Tibial nerve (tissue), 4 donors: Measurements from ENCODE around the gene GALK1. TPM values are rescaled to one million over a fixed set of nuclear protein-coding genes. Genes with fewer than 3 reads are reported as not detected.

Experiments used
- DNase-seq, 2 donors: peaks; one replicate each; pipeline ENCODE4 v3.0.0-alpha.2; 2019; ENCODE audit warnings: low spot score in 2 of 2
- H3K27ac ChIP-seq, 4 donors: fragments of 200-600 bp; sonication (generic) in 3 of 4; one replicate each; pipeline ENCODE4 v1.5.1; 2017 to 2019; ENCODE audit warnings: mild to moderate bottlenecking in 1 of 4
- H3K27me3 ChIP-seq, 2 donors: fragments of 200-600 bp; sonication (generic) in 1 of 2; one replicate each; pipeline versions ENCODE4 v1.5.1 to v1.6.0; 2017 to 2019
- H3K36me3 ChIP-seq, 3 donors: fragments of 200-600 bp; sonication (generic); one replicate each; pipeline ENCODE4 v1.5.1; 2018 to 2019
- H3K4me1 ChIP-seq, 4 donors: fragments of 200-600 bp; sonication (generic) in 3 of 4; one replicate each; pipeline ENCODE4 v1.5.1; 2017 to 2019
- H3K4me3 ChIP-seq, 4 donors: fragments of 200-600 bp; sonication (generic) in 3 of 4; one replicate each; pipeline ENCODE4 v1.5.1; 2017 to 2019; ENCODE audit warnings: mild to moderate bottlenecking in 1 of 4, moderate library complexity in 1 of 4
- H3K9me3 ChIP-seq, 4 donors: fragments of 200-600 bp; sonication (generic) in 3 of 4; one replicate each; pipeline ENCODE4 v1.5.1; 2017 to 2019
- EP300 ChIP-seq, 2 donors: sonication (generic); formaldehyde crosslinking; IDR thresholded peaks; one replicate each; pipeline ENCODE4 v1.6.1; 2017; ENCODE audit warnings: antibody characterized with exemption in 2 of 2, mild to moderate bottlenecking in 1 of 2
- POLR2A ChIP-seq, 2 donors: fragments of 450-650 bp; IDR thresholded peaks; one replicate each; pipeline ENCODE4 v1.6.1; 2017; ENCODE audit warnings: antibody characterized with exemption in 2 of 2, mild to moderate bottlenecking in 2 of 2, moderate library complexity in 2 of 2
- WGBS, 2 donors: methylation state at CpG; one replicate each; pipeline ENCODE4 v1.1.5; 2018; 5-methylcytosine and 5-hydroxymethylcytosine counted together
- total RNA-seq, 4 donors: library from RNA; depleted of rRNA; stranded (reverse); fragments of >200 nt; gene quantifications; one replicate each; pipeline ENCODE4 v1.1.0, GENCODE V29; 2016
- TF ChIP-seq, protein P1 (sequence below), 5 experiments: fragments of 200-600 bp in 3 of 5; fragments of 450-650 bp in 2 of 5; sonication (generic) in 3 of 5; IDR thresholded peaks; one replicate each; pipeline ENCODE4 v1.5.1; 2016 to 2019; ENCODE audit warnings: antibody characterized with exemption in 5 of 5, mild to moderate bottlenecking in 3 of 5, moderate library complexity in 2 of 5

The GALK1 gene
- total RNA-seq, result 10 to 100 TPM; 54.5 to 57.5 (median 55.6) TPM

DNA sequence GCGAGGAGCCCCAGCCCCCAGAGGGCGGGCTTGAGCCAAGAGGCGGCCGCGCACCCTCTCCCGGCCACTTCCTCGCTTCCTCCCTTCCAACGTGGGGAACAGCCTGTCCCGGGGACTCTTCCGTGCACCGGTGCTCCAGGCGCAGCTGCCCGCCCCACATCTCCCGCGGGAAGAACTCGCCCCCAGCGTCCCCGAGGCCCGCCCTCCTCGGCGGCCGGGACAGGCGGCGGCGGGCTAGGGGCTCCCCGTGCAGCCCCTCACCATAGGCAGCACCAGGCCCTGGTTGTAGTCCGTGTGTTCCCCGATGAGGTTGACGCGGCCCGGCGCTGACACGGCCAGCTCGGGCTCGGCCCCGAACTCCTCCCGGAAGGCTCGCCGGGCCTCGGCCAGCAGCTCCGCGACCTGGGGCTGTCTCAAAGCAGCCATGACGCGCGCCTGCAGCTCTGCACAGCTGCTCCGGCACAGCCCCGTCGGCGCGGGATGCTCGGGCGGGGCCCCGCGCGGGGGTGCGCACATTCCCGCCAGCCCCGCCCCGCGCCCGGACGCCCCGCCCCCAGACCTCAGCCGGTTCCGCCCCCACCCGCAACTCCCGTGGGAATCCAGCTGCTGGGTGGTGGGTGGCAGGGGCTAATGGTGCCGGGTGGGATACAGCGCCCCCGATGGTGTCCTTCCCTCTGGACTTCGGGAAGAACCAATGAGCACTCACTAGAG is at the start of gene GALK1:
Gene GALK1 (minus strand): TSS at position 482 of the 711 bp plus-strand sequence. CDS start 56 bp downstream, at position 426.
- DNase-seq, result peak; percentile 61 to 66
- 0% methylated on average over 3 to 22 of the region's 71 CpGs for WGBS, 2 donors
- Histone ChIP-seq H3K4me3 (peak within 1 kb of the TSS; percentile 65 to 82 (median 72)), H3K36me3 (peaks cover 0 to 25% (median 0%) of the 10 kb centered on the region in 3 donors), H3K4me1 (peaks cover 0 to 32% (median 16%) of the 10 kb centered on the region in 4 donors), H3K27me3 (no peaks in the 10 kb centered on the region), H3K9me3 (no peaks in the 10 kb centered on the region), H3K27ac (peak within 1 kb of the TSS; percentile 86 to 95 (median 90))
- peak in 1 of 2 donors; percentile 67 for TF ChIP-seq EP300 (IDR thresholded peaks at IDR 0.05)
- TF ChIP-seq, protein P1, sequence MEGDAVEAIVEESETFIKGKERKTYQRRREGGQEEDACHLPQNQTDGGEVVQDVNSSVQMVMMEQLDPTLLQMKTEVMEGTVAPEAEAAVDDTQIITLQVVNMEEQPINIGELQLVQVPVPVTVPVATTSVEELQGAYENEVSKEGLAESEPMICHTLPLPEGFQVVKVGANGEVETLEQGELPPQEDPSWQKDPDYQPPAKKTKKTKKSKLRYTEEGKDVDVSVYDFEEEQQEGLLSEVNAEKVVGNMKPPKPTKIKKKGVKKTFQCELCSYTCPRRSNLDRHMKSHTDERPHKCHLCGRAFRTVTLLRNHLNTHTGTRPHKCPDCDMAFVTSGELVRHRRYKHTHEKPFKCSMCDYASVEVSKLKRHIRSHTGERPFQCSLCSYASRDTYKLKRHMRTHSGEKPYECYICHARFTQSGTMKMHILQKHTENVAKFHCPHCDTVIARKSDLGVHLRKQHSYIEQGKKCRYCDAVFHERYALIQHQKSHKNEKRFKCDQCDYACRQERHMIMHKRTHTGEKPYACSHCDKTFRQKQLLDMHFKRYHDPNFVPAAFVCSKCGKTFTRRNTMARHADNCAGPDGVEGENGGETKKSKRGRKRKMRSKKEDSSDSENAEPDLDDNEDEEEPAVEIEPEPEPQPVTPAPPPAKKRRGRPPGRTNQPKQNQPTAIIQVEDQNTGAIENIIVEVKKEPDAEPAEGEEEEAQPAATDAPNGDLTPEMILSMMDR (IDR thresholded peaks at IDR 0.05), result peak; percentile 12 to 75 (median 63)
- peak in 1 of 2 donors; percentile 57 for TF ChIP-seq POLR2A (IDR thresholded peaks at IDR 0.05)

DNA sequence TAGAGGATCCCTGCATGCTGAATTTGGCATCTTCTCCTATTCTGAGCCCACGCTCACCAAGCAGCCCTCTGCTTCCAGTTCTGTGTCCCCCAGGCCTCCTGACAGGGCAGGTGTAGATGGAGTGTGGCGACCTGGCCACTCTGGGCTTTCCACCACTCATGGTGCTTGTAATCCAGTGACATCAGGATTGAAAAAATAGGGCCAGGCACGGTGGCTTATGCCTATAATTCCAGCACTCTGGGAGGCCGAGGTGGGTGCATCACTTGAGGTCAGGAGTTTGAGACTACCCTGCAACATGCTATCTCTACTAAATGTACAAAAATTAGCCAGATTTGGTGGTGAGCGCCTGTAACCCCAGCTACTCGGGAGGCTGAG is 49.0 kb upstream of the GALK1 start:
- Histone ChIP-seq H3K27me3 (no peaks in the 10 kb centered on the region), H3K36me3 (peaks cover 0 to 97% (median 32%) of the 10 kb centered on the region in 3 donors), H3K27ac (peak overlapping the region in 1 of 4 donors; percentile 0), H3K4me1 (peaks cover 0 to 19% (median 4%) of the 10 kb centered on the region in 4 donors), H3K9me3 (no peaks in the 10 kb centered on the region), H3K4me3 (no peak overlapping the region)
- WGBS, 2 donors, result 80 to 97% methylated on average over 4 to 6 of the region's 6 CpGs
- TF ChIP-seq, protein P1 (IDR thresholded peaks at IDR 0.05), result no peak
- TF ChIP-seq EP300 (IDR thresholded peaks at IDR 0.05) (no peak), POLR2A (IDR thresholded peaks at IDR 0.05) (no peak)
- no peak for DNase-seq

DNA sequence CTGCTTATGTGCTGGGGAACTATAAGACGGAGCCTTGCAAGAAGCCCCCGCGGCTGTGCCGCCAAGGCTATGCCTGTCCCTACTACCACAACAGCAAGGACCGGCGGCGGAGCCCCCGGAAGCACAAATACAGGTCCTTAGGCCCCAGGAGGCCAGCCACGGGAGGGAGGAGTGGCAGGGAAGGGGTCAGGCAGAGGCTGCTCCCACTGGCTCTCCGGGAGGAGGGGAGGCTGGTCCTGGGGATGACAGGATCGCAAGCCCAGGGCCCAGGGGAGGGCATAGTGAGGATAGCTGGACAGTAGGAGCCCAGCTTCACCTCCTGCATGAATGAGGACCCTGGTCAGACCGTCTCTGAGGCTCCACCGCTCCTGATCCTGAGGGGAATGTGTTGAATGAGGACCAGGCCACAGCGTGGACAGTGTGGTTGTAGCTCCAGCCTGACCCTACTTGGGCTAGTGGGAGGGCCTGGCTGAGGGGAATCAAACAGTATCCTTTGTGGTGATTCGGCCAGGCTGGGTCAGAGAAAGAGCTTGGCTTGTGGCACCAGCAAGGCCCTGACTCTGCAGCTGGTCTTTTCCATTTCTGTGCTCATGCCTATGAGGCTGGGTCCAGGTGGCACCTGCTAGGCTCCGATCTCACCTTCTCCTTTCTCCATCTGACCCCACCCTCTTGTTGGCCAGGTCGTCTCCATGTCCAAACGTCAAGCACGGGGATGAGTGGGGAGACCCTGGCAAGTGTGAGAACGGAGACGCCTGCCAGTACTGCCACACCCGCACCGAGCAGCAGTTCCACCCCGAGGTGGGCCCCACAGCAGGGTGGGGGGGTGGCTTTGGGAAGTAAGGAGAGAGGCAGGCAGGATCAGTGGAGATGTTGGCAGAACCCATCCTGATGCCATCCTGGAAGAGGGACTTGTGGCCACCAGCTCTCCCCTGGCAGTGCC is 48.4 kb upstream of the GALK1 start:
- H3K4me1 ChIP-seq, result peaks cover 0 to 26% (median 6%) of the 10 kb centered on the region in 4 donors
- no peak for TF ChIP-seq POLR2A (IDR thresholded peaks at IDR 0.05)
- TF ChIP-seq, protein P1 (IDR thresholded peaks at IDR 0.05), result no peak
- no peak for TF ChIP-seq EP300 (IDR thresholded peaks at IDR 0.05)
- H3K9me3 ChIP-seq, result no peaks in the 10 kb centered on the region
- no peak overlapping the region for H3K4me3 ChIP-seq
- WGBS, 2 donors, result 81 to 82% methylated on average over 24 of the region's 24 CpGs
- no peak for DNase-seq
- H3K27me3 ChIP-seq, result no peaks in the 10 kb centered on the region
- H3K27ac ChIP-seq, result peak overlapping the region in 1 of 4 donors; percentile 0
- H3K36me3 ChIP-seq, result peaks cover 0 to 91% (median 28%) of the 10 kb centered on the region in 3 donors

DNA sequence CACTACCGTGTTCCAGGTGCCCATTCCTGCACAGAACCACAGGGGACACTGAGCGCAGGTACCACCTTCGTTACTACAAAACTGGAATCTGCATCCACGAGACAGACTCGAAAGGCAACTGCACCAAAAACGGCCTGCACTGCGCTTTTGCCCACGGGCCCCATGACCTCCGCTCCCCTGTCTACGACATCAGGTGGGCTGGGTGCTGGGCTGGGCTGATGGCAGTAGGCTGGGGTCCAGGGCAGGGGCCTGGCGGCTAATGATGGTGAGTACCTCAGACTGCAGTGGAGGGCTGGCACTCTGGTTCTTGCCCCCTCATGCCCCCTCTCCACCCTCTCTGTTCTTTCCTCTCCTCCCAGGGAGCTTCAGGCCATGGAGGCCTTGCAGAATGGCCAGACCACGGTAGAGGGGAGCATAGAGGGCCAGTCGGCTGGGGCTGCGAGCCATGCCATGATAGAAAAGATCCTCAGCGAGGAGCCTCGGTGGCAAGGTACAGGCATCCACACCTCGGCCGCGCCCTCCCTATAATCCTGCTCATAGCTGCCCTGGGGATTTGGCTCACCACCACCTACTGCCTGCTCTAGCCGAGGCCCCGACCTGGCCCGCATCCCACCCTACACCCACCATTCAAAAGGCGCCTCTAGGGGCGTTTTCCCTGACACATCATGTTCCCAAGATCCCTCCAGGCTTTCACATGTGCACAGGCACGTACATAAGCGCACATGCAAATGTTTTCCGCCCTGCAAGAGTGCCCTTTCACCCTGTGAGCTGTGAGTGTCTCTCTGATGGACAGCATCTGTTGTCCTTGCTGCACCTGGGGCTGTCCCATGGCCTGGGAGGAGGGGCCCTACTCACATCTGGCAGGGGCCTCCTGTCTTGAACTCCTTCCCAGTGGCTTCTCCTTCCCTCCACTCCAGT is 47.4 kb upstream of the GALK1 start:
- peaks cover 0 to 81% (median 18%) of the 10 kb centered on the region in 3 donors for H3K36me3 ChIP-seq
- H3K9me3 ChIP-seq, result no peaks in the 10 kb centered on the region
- no peaks in the 10 kb centered on the region for H3K27me3 ChIP-seq
- DNase-seq, result no peak
- no peak for TF ChIP-seq POLR2A (IDR thresholded peaks at IDR 0.05)
- no peak for TF ChIP-seq EP300 (IDR thresholded peaks at IDR 0.05)
- TF ChIP-seq, protein P1 (IDR thresholded peaks at IDR 0.05), result no peak
- 88 to 92% methylated on average over 27 of the region's 27 CpGs for WGBS, 2 donors
- no peak overlapping the region for H3K4me3 ChIP-seq
- H3K4me1 ChIP-seq, result peaks cover 0 to 35% (median 6%) of the 10 kb centered on the region in 4 donors
- no peak overlapping the region for H3K27ac ChIP-seq
